ENCODE data around the gene SNPH. TPM values are rescaled to one million over a fixed set of nuclear protein-coding genes. Genes with fewer than 3 reads are reported as not detected.

SNPH gene
- 9.7 TPM for total RNA-seq

GRCh38 chr20:1266167-1266973 is at the start of gene SNPH:
Gene SNPH (plus strand): TSS chr20:1266294. CDS start chr20:1296240, 29,946 bp downstream.

GRCh38 chr20:1225783-1226654 is 40.1 kb upstream of the SNPH start, which contains the start of gene RAD21L1:
Gene RAD21L1 (plus strand): TSS chr20:1226044. CDS start chr20:1228454, 2,410 bp downstream.

DNA sequence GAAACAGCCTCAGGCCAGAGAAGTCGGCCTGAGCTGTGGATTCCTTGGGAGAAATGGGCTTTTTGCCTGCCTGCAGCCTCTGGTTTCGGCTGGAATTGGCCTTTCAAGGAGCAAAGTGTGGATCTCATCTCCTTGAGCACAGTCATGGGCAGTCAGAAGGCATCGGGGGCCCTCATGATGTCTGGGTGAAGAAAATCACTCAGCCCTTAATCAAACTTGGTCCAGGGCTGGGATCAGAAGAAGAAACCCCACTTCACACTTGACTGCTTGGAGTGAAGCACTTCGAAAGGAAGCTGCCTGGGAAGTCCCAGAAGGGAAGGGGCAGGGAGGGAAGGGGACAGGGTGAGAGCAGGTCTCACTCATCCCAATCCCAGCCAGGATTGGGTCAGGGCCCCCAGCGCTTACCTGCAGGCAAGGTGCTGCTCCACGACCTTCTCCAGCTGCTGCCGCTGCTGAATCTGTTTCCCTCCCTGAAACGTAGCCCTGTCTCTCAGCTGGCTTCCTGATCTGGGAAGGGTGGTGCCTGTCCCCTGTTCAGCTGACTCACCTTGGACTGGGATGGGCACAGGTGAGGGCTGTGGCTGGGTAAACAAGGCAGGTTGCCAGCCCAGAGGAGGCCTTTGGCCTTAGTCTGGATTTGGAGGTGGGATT is 62.7 kb downstream of the SNPH start, which contains the start of gene SDCBP2:
Gene SDCBP2 (minus strand): TSS at position 460 of the 651 bp plus-strand sequence. CDS start 8,723 bp downstream, outside the sequence.

Other genes starting within 250 kb of the SNPH start
- gene PSMF1, start 147.7 kb upstream of the SNPH start, total RNA-seq = 66.6 TPM
- 7.1 TPM for gene TMEM74B, start 81.3 kb upstream of the SNPH start, total RNA-seq
- 0.77 TPM for gene C20orf202, start 62.8 kb upstream of the SNPH start, total RNA-seq
- gene RAD21L1, start 40.2 kb upstream of the SNPH start, total RNA-seq = 0.38 TPM
- 2.7 TPM for gene SDCBP2, start 62.8 kb downstream of the SNPH start, total RNA-seq
- 73.3 TPM for gene FKBP1A, start 126.8 kb downstream of the SNPH start, total RNA-seq
- 48.7 TPM for gene NSFL1C, start 200.6 kb downstream of the SNPH start, total RNA-seq
- 1.2 TPM for gene SIRPB2, start 225.1 kb downstream of the SNPH start, total RNA-seq

All from camera-type eye (tissue), 1 donor.